IMR-90 (cell line): Measurements from ENCODE around the gene IL1RAPL1. TPM values are rescaled to one million over a fixed set of nuclear protein-coding genes. Genes with fewer than 3 reads are reported as not detected.

Experiments
- ATAC-seq: fragments of 200-7000 bp; cut with Tn5 transposase; 2 replicates; pipeline ENCODE4 v1.9.1; 2020; ENCODE audit warnings: low read depth, mild to moderate bottlenecking, moderate library complexity
- BruUV-seq: library from RNA; stranded (reverse); fragments of 400-500 nt; replicated peaks from 2 replicates; lab custom pipeline; 2021; lab: Mats Ljungman, UMichigan
- CTCF ChIA-PET: fragments of 300-600 bp; formaldehyde crosslinking; extraction: SDS; loops from one replicate; lab custom pipeline; 2021; ENCODE audit warnings: antibody characterized with exemption; lab: Yijun Ruan, JAX
- POLR2A ChIA-PET: fragments of 300-600 bp; sonication (Branson Sonifier 250); formaldehyde crosslinking; loops from one replicate; lab custom pipeline; 2022; ENCODE audit warnings: antibody characterized with exemption; ENCODE audit not compliant: unreplicated experiment; lab: Charles Lee
- DNase-seq: peaks from one replicate; pipeline ENCODE4 v3.0.0; 2013
- H2AFZ ChIP-seq: replicated peaks from 2 replicates; pipeline ENCODE3; 2013; ENCODE audit warnings: low read length, mild to moderate bottlenecking; ENCODE audit not compliant: poor library complexity
- H2AK5ac ChIP-seq: 2 replicates; pipeline ENCODE4 v1.6.1; 2013; ENCODE audit warnings: low read depth, low read length, inconsistent platforms
- H2AK9ac ChIP-seq: replicated peaks from 2 replicates; pipeline ENCODE3; 2013; ENCODE audit warnings: mild to moderate bottlenecking, low read depth, low read length, moderate library complexity; ENCODE audit not compliant: poor library complexity
- H2BK120ac ChIP-seq: 2 replicates; pipeline ENCODE4 v1.6.1; 2013; ENCODE audit warnings: low read depth, low read length, inconsistent platforms
- H2BK15ac ChIP-seq: 3 replicates; pipeline ENCODE4 v1.6.1; 2013; ENCODE audit warnings: low read depth, low read length, inconsistent platforms
- H2BK20ac ChIP-seq: 2 replicates; pipeline ENCODE4 v1.6.1; 2013; ENCODE audit warnings: low read depth, mild to moderate bottlenecking, inconsistent platforms, low read length, moderate library complexity
- H2BK5ac ChIP-seq: 2 replicates; pipeline ENCODE4 v1.6.1; 2013; ENCODE audit warnings: mild to moderate bottlenecking, low read depth, low read length, inconsistent platforms; ENCODE audit not compliant: poor library complexity, severe bottlenecking
- H3K14ac ChIP-seq: replicated peaks from 2 replicates; pipeline ENCODE4 v1.6.1; 2013; ENCODE audit warnings: low read depth, low read length, inconsistent platforms
- H3K18ac ChIP-seq: 2 replicates; pipeline ENCODE4 v1.6.1; 2013; ENCODE audit warnings: low read depth, low read length, control low read depth
- H3K23ac ChIP-seq: 2 replicates; pipeline ENCODE4 v1.6.1; 2013; ENCODE audit warnings: low read depth, low read length, inconsistent platforms
- H3K27ac ChIP-seq: 2 replicates; pipeline ENCODE4 v1.5.1; 2013; ENCODE audit warnings: mild to moderate bottlenecking, control low read depth, low read length; ENCODE audit not compliant: insufficient read depth
- H3K27me3 ChIP-seq: 2 replicates; pipeline ENCODE4 v1.6.1; 2013; ENCODE audit warnings: low read length; ENCODE audit not compliant: control insufficient read depth, insufficient read depth
- H3K36me3 ChIP-seq: 2 replicates; pipeline ENCODE4 v1.6.1; 2013; ENCODE audit warnings: low read length, mixed read lengths; ENCODE audit not compliant: control insufficient read depth, insufficient read depth
- H3K4ac ChIP-seq: 2 replicates; pipeline ENCODE4 v1.6.1; 2013; ENCODE audit warnings: low read depth, low read length, inconsistent platforms
- H3K4me1 ChIP-seq: 2 replicates; pipeline ENCODE4 v1.6.1; 2013; ENCODE audit warnings: low read length, mixed read lengths; ENCODE audit not compliant: control insufficient read depth, insufficient read depth
- H3K4me2 ChIP-seq: 2 replicates; pipeline ENCODE4 v1.6.1; 2013; ENCODE audit warnings: low read depth, mild to moderate bottlenecking, control low read depth, low read length, moderate library complexity
- H3K4me3 ChIP-seq: 2 replicates; pipeline ENCODE4 v1.5.1; 2013; ENCODE audit warnings: low read depth, mild to moderate bottlenecking, control low read depth, low read length, moderate library complexity; ENCODE audit not compliant: insufficient read depth
- H3K56ac ChIP-seq: 2 replicates; pipeline ENCODE4 v1.6.1; 2013; ENCODE audit warnings: low read length, inconsistent platforms; ENCODE audit not compliant: insufficient read depth; ENCODE audit errors: extremely low read depth
- H3K79me1 ChIP-seq, 2 experiments: 2 replicates each; pipeline ENCODE4 v1.6.1; 2013; ENCODE audit warnings: low read length in 2 of 2, inconsistent platforms in 1 of 2, low read depth in 1 of 2
- H3K9ac ChIP-seq: 2 replicates; pipeline ENCODE4 v1.6.1; 2013; ENCODE audit warnings: low read depth, low read length, control low read depth
- H3K9me1 ChIP-seq: 2 replicates; pipeline ENCODE4 v1.6.1; 2013; ENCODE audit warnings: low read length, inconsistent platforms; ENCODE audit not compliant: insufficient read depth
- H3K9me3 ChIP-seq: 2 replicates; pipeline ENCODE4 v1.6.1; 2013; ENCODE audit warnings: low read length; ENCODE audit not compliant: control insufficient read depth, insufficient read depth
- H4K20me1 ChIP-seq: 2 replicates; pipeline ENCODE4 v1.6.1; 2013; ENCODE audit warnings: low read length, inconsistent platforms; ENCODE audit not compliant: insufficient read depth
- H4K5ac ChIP-seq: 2 replicates; pipeline ENCODE4 v1.6.1; 2013; ENCODE audit warnings: mild to moderate bottlenecking, low read depth, low read length, control low read depth
- H4K8ac ChIP-seq, 2 experiments: 2 replicates each; pipeline ENCODE4 v1.6.1; 2013; ENCODE audit warnings: low read depth in 2 of 2, low read length in 2 of 2, control low read depth in 1 of 2, inconsistent platforms in 1 of 2
- H4K91ac ChIP-seq: 2 replicates; pipeline ENCODE4 v1.6.1; 2013; ENCODE audit warnings: low read depth, low read length, inconsistent platforms; ENCODE audit not compliant: insufficient read depth
- BHLHE40 ChIP-seq: fragments of 150-350 bp; IDR thresholded peaks from 2 replicates; pipeline ENCODE4 v1.6.1; 2016; ENCODE audit warnings: mild to moderate bottlenecking, low read depth, low read length
- CHD1 ChIP-seq: IDR thresholded peaks from 2 replicates; pipeline ENCODE4 v1.6.1; 2012; ENCODE audit warnings: low read depth, low read length, improper control_type of control experiment
- CTCF ChIP-seq: conservative IDR thresholded peaks from 2 replicates; pipeline ENCODE4 v1.5.1; 2012; ENCODE audit warnings: mild to moderate bottlenecking, low read depth, low read length, improper control_type of control experiment
- ELK1 ChIP-seq: fragments of 150-350 bp; IDR thresholded peaks from 2 replicates; pipeline ENCODE4 v1.6.1; 2016; ENCODE audit warnings: low read depth, mild to moderate bottlenecking, low read length, moderate library complexity, borderline replicate concordance
- FOS ChIP-seq: fragments of 150-350 bp; IDR thresholded peaks from 2 replicates; pipeline ENCODE4 v1.6.1; 2016; ENCODE audit warnings: low read depth, low read length
- MAFK ChIP-seq: IDR thresholded peaks from 2 replicates; pipeline ENCODE4 v1.6.1; 2012; ENCODE audit warnings: low read depth, low read length, improper control_type of control experiment
- MAZ ChIP-seq: IDR thresholded peaks from 2 replicates; pipeline ENCODE4 v1.6.1; 2012; ENCODE audit warnings: low read depth, mild to moderate bottlenecking, low read length, improper control_type of control experiment, moderate library complexity, borderline replicate concordance
- MXI1 ChIP-seq: IDR thresholded peaks from 2 replicates; pipeline ENCODE4 v1.6.1; 2012; ENCODE audit warnings: low read depth, mild to moderate bottlenecking, low read length, moderate library complexity, borderline replicate concordance
- NFE2L2 ChIP-seq: fragments of 150-350 bp; IDR thresholded peaks from 2 replicates; pipeline ENCODE4 v1.6.1; 2016; ENCODE audit warnings: low read depth, mild to moderate bottlenecking, low read length
- POLR2A ChIP-seq: IDR thresholded peaks from 2 replicates; pipeline ENCODE4 v1.6.1; 2012; ENCODE audit warnings: mild to moderate bottlenecking, low read depth, low read length
- RAD21 ChIP-seq: IDR thresholded peaks from 2 replicates; pipeline ENCODE4 v1.6.1; 2012; ENCODE audit warnings: low read length, improper control_type of control experiment
- RCOR1 ChIP-seq: IDR thresholded peaks from 2 replicates; pipeline ENCODE4 v1.6.1; 2012; ENCODE audit warnings: mild to moderate bottlenecking, low read length, improper control_type of control experiment; ENCODE audit not compliant: insufficient replicate concordance
- RFX5 ChIP-seq: IDR thresholded peaks from 2 replicates; pipeline ENCODE4 v1.8.0; 2012; ENCODE audit warnings: low read depth, mild to moderate bottlenecking, low read length, moderate library complexity
- SMC3 ChIP-seq: fragments of 150-350 bp; IDR thresholded peaks from 2 replicates; pipeline ENCODE4 v1.6.1; 2016; ENCODE audit warnings: low read depth, mild to moderate bottlenecking, antibody characterized with exemption, low read length, moderate library complexity
- WGBS, 2 experiments: methylation state at CpG; one replicate each; pipeline versions ENCODE4 v1.1.5 to v1.1.7; 2013; ENCODE audit warnings: missing lambda C conversion rate in 2 of 2; ENCODE audit not compliant: insufficient read length in 1 of 2; ENCODE audit errors: extremely low coverage in 2 of 2; 5-methylcytosine and 5-hydroxymethylcytosine counted together
- dilution Hi-C: fragments of 300-500 bp; cut with HindIII; formaldehyde crosslinking; loops from one replicate; pipeline ENCODE4 v1.14.3; 2018; ENCODE audit warnings: low sequenced_read_pairs; ENCODE audit not compliant: unreplicated experiment
- in situ Hi-C: fragments of 300-500 bp; cut with MboI; formaldehyde crosslinking; loops from 3 replicates; pipeline ENCODE4 v1.14.3; 2019; ENCODE audit warnings: low sequenced_read_pairs, inconsistent platforms, mixed read lengths
- intact Hi-C: fragments of 100-400 bp; cut with micrococcal nuclease; formaldehyde crosslinking; loops from 2 replicates; pipeline ENCODE4 v1.10.0; 2022
- polyA plus RNA-seq, 3 experiments: library from polyadenylated mRNA; depleted of rRNA; stranded (reverse); fragments of >200 nt; gene quantifications; 2 replicates each; pipeline ENCODE4 v1.2.3, GENCODE V29; 2012; ENCODE audit warnings: low replicate concordance in 1 of 3
- total RNA-seq: library from RNA; depleted of rRNA; stranded (reverse); fragments of >200 nt; gene quantifications from 2 replicates; pipeline ENCODE4 v1.2.3, GENCODE V29; 2012

IL1RAPL1 gene
- total and polyA plus RNA-seq, 2 of the 4 experiments (the other 2 are of a cell fraction): 1.5 to 9.0 TPM

- intact Hi-C loops (no loop called here), in situ Hi-C loops (no loop called here), dilution Hi-C loops (no loop called here)
- no peak overlapping the region for H3K27ac ChIP-seq
- H2BK120ac ChIP-seq: no peak overlapping the region
- H3K9me3 ChIP-seq: no peaks in the 10 kb centered on the region
- no CpG with 5 or more reads among the region's 2 CpGs for WGBS, 2 experiments
- H2BK20ac ChIP-seq: no peak overlapping the region
- H2AFZ ChIP-seq: no peak overlapping the region
- no peaks in the 10 kb centered on the region for H3K79me1 ChIP-seq
- no peak overlapping the region for H2BK5ac ChIP-seq
- no peak for TF ChIP-seq FOS
- TF ChIP-seq MAZ: no peak
- TF ChIP-seq MXI1: no peak
- TF ChIP-seq RAD21: no peak
- TF ChIP-seq RFX5: no peak
- no peak for TF ChIP-seq ELK1
- TF ChIP-seq RCOR1: no peak
- TF ChIP-seq SMC3: no peak
- no peak for TF ChIP-seq POLR2A
- no peak for TF ChIP-seq BHLHE40
- TF ChIP-seq MAFK: no peak
- no peak for TF ChIP-seq CHD1
- TF ChIP-seq NFE2L2: no peak
- TF ChIP-seq CTCF: no peak
- POLR2A ChIA-PET: no interaction called here
- H2BK15ac ChIP-seq: no peak overlapping the region
- DNase-seq (peak; percentile 12), ATAC-seq (no peak)
- no peak overlapping the region for H3K56ac ChIP-seq
- H3K4me2 ChIP-seq: no peak overlapping the region
- H3K4me3 ChIP-seq: no peak overlapping the region
- H3K4ac ChIP-seq: no peak overlapping the region
- H2AK9ac ChIP-seq: no peak overlapping the region
- no peak overlapping the region for H4K8ac ChIP-seq
- H3K14ac ChIP-seq: no peak overlapping the region
- H3K27me3 ChIP-seq: no peaks in the 10 kb centered on the region
- H3K4me1 ChIP-seq: 0 out of 2 replicates have a peak, but pooled peaks cover 2% of the 10 kb centered on the region
- H3K36me3 ChIP-seq: no peaks in the 10 kb centered on the region
- no peak overlapping the region for H3K18ac ChIP-seq
- CTCF ChIA-PET: interaction anchor here (0.5 kb wide), 1 partner anchor 403 kb away, joined by 3 read pairs; no protein-coding TSS in a partner anchor
- H4K5ac ChIP-seq: no peak overlapping the region
- no peak overlapping the region for H4K91ac ChIP-seq
- no peak overlapping the region for H2AK5ac ChIP-seq
- H3K9me1 ChIP-seq: no peaks in the 10 kb centered on the region
- no peak overlapping the region for H3K23ac ChIP-seq
- H4K20me1 ChIP-seq: no peaks in the 10 kb centered on the region
- H3K9ac ChIP-seq: no peak overlapping the region
- BruUV-seq: no TSS peak
Measured at GRCh38 chrX:29487214-29487613, 900.0 kb downstream of the IL1RAPL1 start.
